ENCODE measurements around the gene STK16. TPM values are rescaled to one million over a fixed set of nuclear protein-coding genes. Genes with fewer than 3 reads are reported as not detected.

The STK16 gene
- total and polyA plus RNA-seq, 4 donors, result 5.8 to 44.3 (median 23.7) TPM

DNA sequence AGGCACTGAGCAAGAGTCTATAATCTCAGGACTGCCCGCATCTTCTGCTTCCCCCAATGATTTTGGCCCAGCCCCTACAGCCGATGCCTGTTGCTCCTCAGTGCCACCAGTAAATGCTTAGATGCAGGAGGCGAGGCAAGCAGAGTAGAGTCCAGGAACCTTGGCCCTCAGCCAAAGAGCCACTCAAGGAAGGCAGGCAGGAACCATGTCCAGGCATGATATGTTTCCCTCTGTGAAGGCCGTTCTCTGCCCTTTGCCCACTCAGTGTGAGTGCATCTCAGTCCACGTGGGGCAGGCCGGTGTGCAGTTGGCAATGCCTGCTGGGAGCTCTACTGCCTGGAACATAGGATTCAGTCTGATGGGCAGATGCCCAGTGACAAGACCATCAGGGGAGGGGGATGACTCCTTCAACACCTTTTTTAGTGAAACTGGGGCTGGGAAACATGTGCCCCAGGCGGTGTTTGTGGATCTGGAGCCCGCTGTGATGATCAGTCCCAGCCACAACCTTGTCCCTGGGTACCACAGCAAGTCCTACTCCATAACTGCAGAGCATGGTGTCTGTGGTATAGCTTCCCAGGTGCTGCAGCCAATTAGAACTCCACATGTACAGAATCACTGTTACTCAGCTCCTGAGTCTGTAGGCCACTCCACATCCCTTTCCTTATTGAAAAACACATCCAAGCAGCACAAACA is 24.2 kb downstream of the STK16 start:
- Histone ChIP-seq H3K27me3 (ENCODE audit: control insufficient read depth in 4 of 4, insufficient read depth in 4 of 4, low read length in 3 of 4) (no peaks in the 10 kb centered on the region), H3K4me3 (ENCODE audit: low read depth in 1 of 3, low read length in 3 of 3) (no peak overlapping the region), H3K27ac (ENCODE audit: low read depth in 1 of 2, low read length in 2 of 2) (no peak overlapping the region), H3K4me1 (ENCODE audit: control insufficient read depth in 4 of 4, insufficient read depth in 4 of 4, low read length in 3 of 4) (peaks cover 6 to 16% (median 12%) of the 10 kb centered on the region in 4 donors), H3K9ac (ENCODE audit: low read depth in 1 of 2, low read length in 2 of 2) (no peak overlapping the region), H3K9me3 (ENCODE audit: control insufficient read depth in 4 of 4, low read length in 3 of 4) (no peaks in the 10 kb centered on the region), H3K36me3 (ENCODE audit: control insufficient read depth in 4 of 4, insufficient read depth in 3 of 4, low read depth in 1 of 4, low read length in 3 of 4) (no peaks in the 10 kb centered on the region)
- no peak for TF ChIP-seq NR2F2 (IDR thresholded peaks at IDR 0.05)
- TF ChIP-seq HNF4A (conservative IDR thresholded peaks at IDR 0.05), result peak; percentile 85 to 88
- TF ChIP-seq, protein P1, sequence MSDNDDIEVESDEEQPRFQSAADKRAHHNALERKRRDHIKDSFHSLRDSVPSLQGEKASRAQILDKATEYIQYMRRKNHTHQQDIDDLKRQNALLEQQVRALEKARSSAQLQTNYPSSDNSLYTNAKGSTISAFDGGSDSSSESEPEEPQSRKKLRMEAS (IDR thresholded peaks at IDR 0.05), result peak; percentile 41
- TF ChIP-seq, protein P2, sequence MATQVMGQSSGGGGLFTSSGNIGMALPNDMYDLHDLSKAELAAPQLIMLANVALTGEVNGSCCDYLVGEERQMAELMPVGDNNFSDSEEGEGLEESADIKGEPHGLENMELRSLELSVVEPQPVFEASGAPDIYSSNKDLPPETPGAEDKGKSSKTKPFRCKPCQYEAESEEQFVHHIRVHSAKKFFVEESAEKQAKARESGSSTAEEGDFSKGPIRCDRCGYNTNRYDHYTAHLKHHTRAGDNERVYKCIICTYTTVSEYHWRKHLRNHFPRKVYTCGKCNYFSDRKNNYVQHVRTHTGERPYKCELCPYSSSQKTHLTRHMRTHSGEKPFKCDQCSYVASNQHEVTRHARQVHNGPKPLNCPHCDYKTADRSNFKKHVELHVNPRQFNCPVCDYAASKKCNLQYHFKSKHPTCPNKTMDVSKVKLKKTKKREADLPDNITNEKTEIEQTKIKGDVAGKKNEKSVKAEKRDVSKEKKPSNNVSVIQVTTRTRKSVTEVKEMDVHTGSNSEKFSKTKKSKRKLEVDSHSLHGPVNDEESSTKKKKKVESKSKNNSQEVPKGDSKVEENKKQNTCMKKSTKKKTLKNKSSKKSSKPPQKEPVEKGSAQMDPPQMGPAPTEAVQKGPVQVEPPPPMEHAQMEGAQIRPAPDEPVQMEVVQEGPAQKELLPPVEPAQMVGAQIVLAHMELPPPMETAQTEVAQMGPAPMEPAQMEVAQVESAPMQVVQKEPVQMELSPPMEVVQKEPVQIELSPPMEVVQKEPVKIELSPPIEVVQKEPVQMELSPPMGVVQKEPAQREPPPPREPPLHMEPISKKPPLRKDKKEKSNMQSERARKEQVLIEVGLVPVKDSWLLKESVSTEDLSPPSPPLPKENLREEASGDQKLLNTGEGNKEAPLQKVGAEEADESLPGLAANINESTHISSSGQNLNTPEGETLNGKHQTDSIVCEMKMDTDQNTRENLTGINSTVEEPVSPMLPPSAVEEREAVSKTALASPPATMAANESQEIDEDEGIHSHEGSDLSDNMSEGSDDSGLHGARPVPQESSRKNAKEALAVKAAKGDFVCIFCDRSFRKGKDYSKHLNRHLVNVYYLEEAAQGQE (IDR thresholded peaks at IDR 0.05), result no peak
- TF ChIP-seq YY1 (IDR thresholded peaks at IDR 0.05), result peak; percentile 36
- no peak for TF ChIP-seq FOXA1 (IDR thresholded peaks at IDR 0.05)
- TF ChIP-seq, protein P3, sequence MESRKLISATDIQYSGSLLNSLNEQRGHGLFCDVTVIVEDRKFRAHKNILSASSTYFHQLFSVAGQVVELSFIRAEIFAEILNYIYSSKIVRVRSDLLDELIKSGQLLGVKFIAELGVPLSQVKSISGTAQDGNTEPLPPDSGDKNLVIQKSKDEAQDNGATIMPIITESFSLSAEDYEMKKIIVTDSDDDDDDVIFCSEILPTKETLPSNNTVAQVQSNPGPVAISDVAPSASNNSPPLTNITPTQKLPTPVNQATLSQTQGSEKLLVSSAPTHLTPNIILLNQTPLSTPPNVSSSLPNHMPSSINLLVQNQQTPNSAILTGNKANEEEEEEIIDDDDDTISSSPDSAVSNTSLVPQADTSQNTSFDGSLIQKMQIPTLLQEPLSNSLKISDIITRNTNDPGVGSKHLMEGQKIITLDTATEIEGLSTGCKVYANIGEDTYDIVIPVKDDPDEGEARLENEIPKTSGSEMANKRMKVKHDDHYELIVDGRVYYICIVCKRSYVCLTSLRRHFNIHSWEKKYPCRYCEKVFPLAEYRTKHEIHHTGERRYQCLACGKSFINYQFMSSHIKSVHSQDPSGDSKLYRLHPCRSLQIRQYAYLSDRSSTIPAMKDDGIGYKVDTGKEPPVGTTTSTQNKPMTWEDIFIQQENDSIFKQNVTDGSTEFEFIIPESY (IDR thresholded peaks at IDR 0.05), result no peak
- TF ChIP-seq JUND (IDR thresholded peaks at IDR 0.05), result no peak
- TF ChIP-seq SP1 (IDR thresholded peaks at IDR 0.05), result peak; percentile 83
- peak in 1 of 2 donors; percentile 20 for TF ChIP-seq GABPA (IDR thresholded peaks at IDR 0.05 in 1 of 2, conservative IDR thresholded peaks at IDR 0.05 in 1 of 2)
- TF ChIP-seq EGR1 (IDR thresholded peaks at IDR 0.05; ENCODE audit: low read depth in 2 of 2), result peak in 1 of 2 donors; percentile 14
- peak in 1 of 2 donors; percentile 45 for TF ChIP-seq RAD21 (IDR thresholded peaks at IDR 0.05)
- no peak for TF ChIP-seq FOXA2 (IDR thresholded peaks at IDR 0.05)
- TF ChIP-seq, protein P4, sequence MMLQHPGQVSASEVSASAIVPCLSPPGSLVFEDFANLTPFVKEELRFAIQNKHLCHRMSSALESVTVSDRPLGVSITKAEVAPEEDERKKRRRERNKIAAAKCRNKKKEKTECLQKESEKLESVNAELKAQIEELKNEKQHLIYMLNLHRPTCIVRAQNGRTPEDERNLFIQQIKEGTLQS (IDR thresholded peaks at IDR 0.05), result no peak
- TF ChIP-seq TAF1 (conservative IDR thresholded peaks at IDR 0.05), result no peak
- peak; percentile 67 for TF ChIP-seq HNF4G (IDR thresholded peaks at IDR 0.05)
- TF ChIP-seq, protein P5, sequence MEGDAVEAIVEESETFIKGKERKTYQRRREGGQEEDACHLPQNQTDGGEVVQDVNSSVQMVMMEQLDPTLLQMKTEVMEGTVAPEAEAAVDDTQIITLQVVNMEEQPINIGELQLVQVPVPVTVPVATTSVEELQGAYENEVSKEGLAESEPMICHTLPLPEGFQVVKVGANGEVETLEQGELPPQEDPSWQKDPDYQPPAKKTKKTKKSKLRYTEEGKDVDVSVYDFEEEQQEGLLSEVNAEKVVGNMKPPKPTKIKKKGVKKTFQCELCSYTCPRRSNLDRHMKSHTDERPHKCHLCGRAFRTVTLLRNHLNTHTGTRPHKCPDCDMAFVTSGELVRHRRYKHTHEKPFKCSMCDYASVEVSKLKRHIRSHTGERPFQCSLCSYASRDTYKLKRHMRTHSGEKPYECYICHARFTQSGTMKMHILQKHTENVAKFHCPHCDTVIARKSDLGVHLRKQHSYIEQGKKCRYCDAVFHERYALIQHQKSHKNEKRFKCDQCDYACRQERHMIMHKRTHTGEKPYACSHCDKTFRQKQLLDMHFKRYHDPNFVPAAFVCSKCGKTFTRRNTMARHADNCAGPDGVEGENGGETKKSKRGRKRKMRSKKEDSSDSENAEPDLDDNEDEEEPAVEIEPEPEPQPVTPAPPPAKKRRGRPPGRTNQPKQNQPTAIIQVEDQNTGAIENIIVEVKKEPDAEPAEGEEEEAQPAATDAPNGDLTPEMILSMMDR (IDR thresholded peaks at IDR 0.05; ENCODE audit: low read depth, low read length, missing input control), result peak; percentile 3
- peak; percentile 79 to 85 for TF ChIP-seq RXRA (IDR thresholded peaks at IDR 0.05)
- 44% methylated on average over 8 of the region's 8 CpGs for WGBS
- DNase-seq (ENCODE audit: low spot score), result no peak

Data from liver (tissue), 9 donors.